GM13976 (cell line): ENCODE data around the gene CASK.
A peak's percentile ranks its signal among the peaks of the same experiment; 100 is the strongest.

Experiments used
- DNase-seq: peaks from one replicate; pipeline ENCODE4 v3.0.0; 2012; ENCODE audit warnings: low spot score
- CTCF ChIP-seq: IDR thresholded peaks from 2 replicates; pipeline ENCODE4 v1.5.1; 2012; ENCODE audit warnings: borderline replicate concordance, mild to moderate bottlenecking; ENCODE audit not compliant: insufficient read depth; ENCODE audit errors: extremely low read depth, missing control alignments, control extremely low read depth
- in situ Hi-C: fragments of 300-500 bp; cut with MboI; formaldehyde crosslinking; loops from one replicate; pipeline ENCODE4 v1.12.0; 2022; ENCODE audit warnings: low sequenced_read_pairs, mixed read lengths, inconsistent platforms; ENCODE audit not compliant: unreplicated experiment

CASK gene

GRCh38 chrX:41796577-41796976, 126.8 kb downstream of the CASK start:
- in situ Hi-C loops, result loop anchor here (10.0 to 25.0 kb wide), 4 partner anchors 1148 to 1966 kb away; no protein-coding TSS in a partner anchor
- no peak for TF ChIP-seq CTCF
- no peak for DNase-seq

- no peak for DNase-seq
- in situ Hi-C loops, result loop anchor here (10.0 to 25.0 kb wide), 4 partner anchors 1149 to 1966 kb away; no protein-coding TSS in a partner anchor
- no peak for TF ChIP-seq CTCF
Measured at GRCh38 chrX:41796046-41796445, 127.3 kb downstream of the CASK start.

- in situ Hi-C loops, result loop anchor here (25.0 kb wide), 3 partner anchors 1548 to 1973 kb away; no protein-coding TSS in a partner anchor
- TF ChIP-seq CTCF, result no peak
Measured at GRCh38 chrX:41789374-41789773, 134.0 kb downstream of the CASK start.

GRCh38 chrX:41785685-41786084, 137.7 kb downstream of the CASK start:
- peak; percentile 1 for TF ChIP-seq CTCF
- in situ Hi-C loops, result loop anchor here (25.0 kb wide), 3 partner anchors 1552 to 1977 kb away; no protein-coding TSS in a partner anchor
- no peak for DNase-seq

More at GRCh38 chrX:41789374-41789773, 134.0 kb downstream of the CASK start:
- no peak for DNase-seq

GRCh38 chrX:41781500-41781899, 141.9 kb downstream of the CASK start:
- DNase-seq, result peak; percentile 49
- peak; percentile 61 for TF ChIP-seq CTCF
- in situ Hi-C loops, result loop anchor here (25.0 kb wide), 3 partner anchors 1556 to 1981 kb away; no protein-coding TSS in a partner anchor

- DNase-seq, result no peak
- TF ChIP-seq CTCF, result no peak
- in situ Hi-C loops, result loop anchor here (25.0 kb wide), 3 partner anchors 1557 to 1982 kb away; no protein-coding TSS in a partner anchor
Measured at GRCh38 chrX:41779941-41780340, 143.4 kb downstream of the CASK start.
